Panc1 (cell line): ENCODE data around the gene ZMIZ2. TPM values are rescaled to one million over a fixed set of nuclear protein-coding genes. Genes with fewer than 3 reads are reported as not detected.

ENCODE experiments used
- ATAC-seq: fragments of 200-7000 bp; cut with Tn5 transposase; 2 replicates; pipeline ENCODE4 v1.9.1; 2020; ENCODE audit warnings: mild to moderate bottlenecking, moderate library complexity
- BruUV-seq: library from RNA; stranded (reverse); fragments of 400-500 nt; replicated peaks from 2 replicates; lab custom pipeline; 2021; lab: Mats Ljungman, UMichigan
- CTCF ChIA-PET: fragments of 300-600 bp; sonication (Branson Sonifier 250); formaldehyde crosslinking; loops from one replicate; lab custom pipeline; 2022; ENCODE audit warnings: antibody characterized with exemption; lab: Charles Lee
- POLR2A ChIA-PET: fragments of 300-600 bp; sonication (Branson Sonifier 250); formaldehyde crosslinking; loops from one replicate; lab custom pipeline; 2022; ENCODE audit warnings: antibody characterized with exemption; lab: Charles Lee
- DNase-seq: peaks from one replicate; pipeline ENCODE4 v3.0.0-alpha.2; 2010; ENCODE audit warnings: low read depth, low spot score
- H3K27ac ChIP-seq: 2 replicates; pipeline ENCODE4 v1.5.1; 2011; ENCODE audit warnings: mild to moderate bottlenecking, low read length, inconsistent platforms
- H3K27me3 ChIP-seq: fragments of 200-500 bp; sonication (Bioruptor generic); 2 replicates; pipeline ENCODE4 v1.6.0; 2014; ENCODE audit warnings: low read length, inconsistent platforms; ENCODE audit not compliant: control insufficient read depth, insufficient read depth
- H3K36me3 ChIP-seq: fragments of 200-500 bp; sonication (Bioruptor generic); 2 replicates; pipeline ENCODE4 v1.5.1; 2014; ENCODE audit warnings: inconsistent platforms, mild to moderate bottlenecking, low read length, moderate library complexity; ENCODE audit not compliant: control insufficient read depth, insufficient read depth
- H3K4me1 ChIP-seq: 2 replicates; pipeline ENCODE4 v1.5.1; 2011; ENCODE audit warnings: inconsistent platforms, mild to moderate bottlenecking, low read length, moderate library complexity; ENCODE audit not compliant: control insufficient read depth, insufficient read depth
- H3K4me3 ChIP-seq, 2 experiments: 2 replicates each; pipeline ENCODE4 v1.5.1; 2011 to 2012; ENCODE audit warnings: low read depth in 2 of 2, low read length in 2 of 2, mild to moderate bottlenecking in 2 of 2, inconsistent platforms in 1 of 2, moderate library complexity in 1 of 2
- H3K9me3 ChIP-seq: fragments of 200-500 bp; sonication (Bioruptor generic); 2 replicates; pipeline ENCODE4 v1.5.1; 2014; ENCODE audit warnings: low read depth, mild to moderate bottlenecking, inconsistent platforms, low read length, moderate library complexity; ENCODE audit not compliant: control insufficient read depth, insufficient read depth
- CTCF ChIP-seq: fragments of 450-650 bp; IDR thresholded peaks from 2 replicates; pipeline ENCODE4 v1.5.1; 2017; ENCODE audit warnings: mild to moderate bottlenecking
- POLR2AphosphoS5 ChIP-seq: IDR thresholded peaks from 2 replicates; pipeline ENCODE4 v1.6.1; 2012; ENCODE audit warnings: mild to moderate bottlenecking, low read depth, low read length, moderate library complexity
- REST ChIP-seq, 2 experiments: IDR thresholded peaks; 2 replicates each; pipeline ENCODE4 v1.6.1; 2011 to 2012; ENCODE audit warnings: low read depth in 2 of 2, control low read depth in 1 of 2, low read length in 1 of 2, mild to moderate bottlenecking in 1 of 2, moderate library complexity in 1 of 2; ENCODE audit not compliant: insufficient read depth in 1 of 2
- SIN3A ChIP-seq: IDR thresholded peaks from 2 replicates; pipeline ENCODE4 v1.6.1; 2012; ENCODE audit warnings: low read depth, mild to moderate bottlenecking, low read length, moderate library complexity, borderline replicate concordance; ENCODE audit not compliant: insufficient read depth
- TCF7L2 ChIP-seq: IDR thresholded peaks from 2 replicates; pipeline ENCODE4 v1.6.1; 2011; ENCODE audit warnings: mild to moderate bottlenecking, low read depth, low read length, inconsistent platforms
- in situ Hi-C: cut with HindIII; loops from 2 replicates; pipeline ENCODE4 v1.10.0; 2016; ENCODE audit warnings: low sequenced_read_pairs, low pct_unique_long_range_greater_than_20kb
- intact Hi-C: fragments of 100-400 bp; cut with micrococcal nuclease; formaldehyde crosslinking; loops from one replicate; pipeline ENCODE4 v1.10.0; 2022; ENCODE audit not compliant: unreplicated experiment
- total RNA-seq: library from RNA; stranded (reverse); gene quantifications from one replicate; pipeline ENCODE4 v1.2.1, GENCODE V29; 2021; ENCODE audit not compliant: unreplicated experiment

Gene ZMIZ2
- total RNA-seq, 1 experiment from 2014 or later, result 137 TPM

GRCh38 chr7:44814919-44815318 is 66.3 kb downstream of the ZMIZ2 start:
- H3K27ac ChIP-seq, result no peak overlapping the region
- POLR2A ChIA-PET, result no interaction called here
- no peaks in the 10 kb centered on the region for H3K27me3 ChIP-seq
- H3K9me3 ChIP-seq, result no peaks in the 10 kb centered on the region
- intact Hi-C loops (no loop called here), in situ Hi-C loops (no loop called here)
- BruUV-seq, result no TSS peak
- no peaks in the 10 kb centered on the region for H3K36me3 ChIP-seq
- DNase-seq (no peak), ATAC-seq (no peak)
- H3K4me3 ChIP-seq, result no peak overlapping the region
- TF ChIP-seq SIN3A (no peak), REST (IDR thresholded peaks at IDR 0.05; ENCODE audit: insufficient read depth in 1 of 2, low read depth in 2 of 2, low read length in 1 of 2) (no peak), POLR2AphosphoS5 (no peak), CTCF (no peak), TCF7L2 (no peak)
- CTCF ChIA-PET, result no interaction called here
- H3K4me1 ChIP-seq, result peaks cover 5% of the 10 kb centered on the region

- POLR2A ChIA-PET, result interaction anchor here (0.6 kb wide), 1 partner anchor 19 kb away, joined by 8 read pairs; no protein-coding TSS in a partner anchor
- no TSS peak for BruUV-seq
- ATAC-seq (no peak), DNase-seq (no peak)
- TF ChIP-seq TCF7L2, result no peak
- no peak for TF ChIP-seq CTCF
- TF ChIP-seq SIN3A, result no peak
- no peak for TF ChIP-seq POLR2AphosphoS5
- no peak for TF ChIP-seq REST (IDR thresholded peaks at IDR 0.05; ENCODE audit: insufficient read depth in 1 of 2, low read depth in 2 of 2, low read length in 1 of 2)
- Histone ChIP-seq H3K27me3 (no peaks in the 10 kb centered on the region), H3K4me3 (no peak overlapping the region), H3K27ac (no peak overlapping the region), H3K4me1 (no peaks in the 10 kb centered on the region; the same call in 1 of the 2 replicates), H3K9me3 (no peaks in the 10 kb centered on the region), H3K36me3 (no peaks in the 10 kb centered on the region)
- in situ Hi-C loops (no loop called here), intact Hi-C loops (no loop called here)
- CTCF ChIA-PET, result no interaction called here
Observed at GRCh38 chr7:44819292-44819691, 70.6 kb downstream of the ZMIZ2 start.
